ENCODE measurements around the gene KLHDC7B.

- TF ChIP-seq EZH2 (IDR thresholded peaks at IDR 0.05; ENCODE audit: borderline replicate concordance, low read depth, low read length, severe bottlenecking) (no peak), CTCF (IDR thresholded peaks at IDR 0.05; ENCODE audit: extremely low read depth in 1 of 2, insufficient read depth in 1 of 2, low read depth in 1 of 2, low read length in 2 of 2) (no peak), JUN (IDR thresholded peaks at IDR 0.05; ENCODE audit: borderline replicate concordance, insufficient read depth, insufficient read length, low read depth) (no peak), POLR2AphosphoS5 (IDR thresholded peaks at IDR 0.05; ENCODE audit: insufficient read depth, low read depth, low read length) (no peak), POLR2A (IDR thresholded peaks at IDR 0.05; ENCODE audit: low read depth, low read length) (no peak), FOS (IDR thresholded peaks at IDR 0.05; ENCODE audit: borderline replicate concordance, insufficient read depth, low read length) (no peak), MAX (IDR thresholded peaks at IDR 0.05; ENCODE audit: insufficient read depth, insufficient read length) (no peak), GATA2 (IDR thresholded peaks at IDR 0.05; ENCODE audit: insufficient read depth, insufficient read length, low read depth, low read length) (no peak)
These were observed 24.3 kb downstream of the KLHDC7B start for GRCh38 chr22:50569896-50570535.

Measured in endothelial cell of umbilical vein (primary cell).